Stimulated activated CD8-positive, alpha-beta memory T cell treated with anti-CD3 and anti-CD28 coated beads, Interleukin-15, amount 100 ng/mL, for 4 hours (primary cell): ENCODE data around the gene GSDMA.

ENCODE experiments used
- DNase-seq, 2 donors: peaks; one replicate each; pipeline ENCODE4 v3.0.0-alpha.2; 2020; ENCODE audit warnings: low read depth in 2 of 2

The GSDMA gene

DNA sequence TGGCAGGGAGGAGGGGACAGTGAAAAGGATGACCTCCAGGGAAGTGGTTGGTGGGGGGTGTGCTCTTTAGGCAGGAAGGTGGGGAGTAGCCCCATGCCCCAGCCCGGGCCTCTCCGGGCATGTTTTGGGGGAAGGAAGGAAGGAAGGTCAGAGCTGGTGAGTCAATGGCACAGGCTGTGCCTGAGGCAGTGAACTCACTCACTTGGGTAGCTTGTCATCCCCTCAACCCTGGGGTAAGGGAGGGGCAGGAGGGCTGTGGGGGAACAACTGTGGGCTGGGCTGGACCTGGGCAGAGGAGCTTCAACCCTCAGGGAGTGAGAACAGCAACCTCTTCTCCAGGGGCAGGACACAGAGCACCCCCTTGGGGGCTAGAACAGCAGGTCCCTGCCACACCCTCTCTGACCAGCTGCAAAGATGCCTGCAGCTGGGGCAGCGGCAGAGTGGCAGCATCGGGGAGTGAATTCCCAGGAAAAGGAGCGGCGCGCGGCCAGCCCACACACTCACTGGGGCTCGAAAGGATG, 58.7 kb downstream of the GSDMA start:
- no peak for DNase-seq

DNA sequence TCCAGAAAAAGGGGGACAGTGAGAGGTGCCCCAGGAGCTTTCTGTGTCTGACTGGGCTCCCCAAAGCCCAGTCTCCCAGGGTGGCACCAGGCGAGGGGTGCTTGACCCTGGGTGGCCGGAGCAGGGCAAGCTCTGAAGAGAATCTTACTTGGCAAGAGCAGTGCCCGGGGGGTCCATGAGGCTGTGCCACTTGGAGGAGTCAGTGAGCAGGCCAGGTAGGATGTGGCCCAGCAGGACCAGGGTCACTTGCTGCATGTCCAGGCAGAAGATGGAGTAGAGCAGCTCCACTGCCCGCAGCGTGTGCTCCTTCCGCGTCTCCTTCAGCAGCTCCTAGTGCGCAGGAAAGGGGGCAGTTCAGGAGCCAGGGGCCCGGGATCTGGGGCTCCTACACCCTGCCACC, 59.7 kb downstream of the GSDMA start:
- no peak for DNase-seq

DNA sequence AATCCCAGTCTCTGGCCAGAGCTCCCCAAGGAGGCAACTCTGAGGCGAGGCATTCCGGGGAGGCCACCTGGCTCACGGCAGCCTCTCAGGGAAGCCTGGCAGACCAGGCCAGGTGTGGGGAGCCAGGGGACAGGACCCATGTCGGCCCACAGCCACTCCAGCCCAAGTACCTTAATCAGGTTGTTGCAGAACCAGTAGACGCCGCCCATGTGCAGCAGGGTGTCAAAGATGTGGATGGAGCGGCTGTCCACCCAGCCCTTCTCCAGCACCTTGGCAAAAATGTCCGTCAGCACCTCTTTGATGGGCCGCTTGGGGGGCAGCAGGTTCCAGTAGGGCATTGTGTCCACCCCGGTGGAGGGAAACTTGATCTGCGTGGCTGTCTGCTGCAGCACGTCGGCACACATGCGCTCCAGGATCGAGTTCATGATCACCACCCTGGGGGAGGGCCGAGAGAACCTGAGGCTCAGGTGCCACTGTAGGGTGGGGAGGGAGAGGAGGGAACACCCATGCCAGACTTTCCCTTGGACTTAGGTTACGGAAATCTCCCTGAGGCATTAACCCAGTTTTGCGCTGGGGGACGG, 60.2 kb downstream of the GSDMA start:
- DNase-seq, result no peak

DNA sequence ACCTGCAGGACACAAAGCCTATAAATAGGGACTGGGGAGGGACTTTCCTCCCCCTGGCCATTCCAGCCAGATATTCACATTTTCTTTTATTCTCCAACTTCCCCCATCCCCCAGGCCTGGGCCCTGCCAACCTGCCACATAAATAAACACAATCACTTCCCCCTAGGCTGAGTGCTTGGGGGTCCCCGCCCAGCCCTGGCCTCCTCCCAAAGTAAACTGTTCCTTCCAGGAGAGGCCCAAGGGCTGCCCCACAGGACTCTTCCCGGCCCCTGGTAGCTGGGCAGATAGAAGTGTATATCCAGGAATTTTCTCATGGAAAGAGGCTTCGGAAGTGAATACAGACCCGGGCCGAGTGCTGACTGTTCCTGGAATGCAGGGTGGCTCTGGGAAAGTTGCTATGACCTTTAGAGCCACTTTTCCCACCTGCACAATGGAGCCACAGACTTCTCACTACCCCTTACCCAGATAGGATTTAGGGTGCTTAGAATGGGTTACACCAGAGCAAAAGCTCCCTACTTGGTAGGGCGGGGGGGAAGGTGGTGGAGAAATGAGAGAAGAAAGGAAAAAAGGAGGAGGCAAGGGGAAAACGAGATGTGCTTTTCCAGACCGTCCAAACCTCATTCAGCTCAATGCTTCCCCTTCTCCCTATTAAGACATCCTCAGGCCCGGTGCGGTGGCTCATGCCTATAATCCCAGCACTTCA, 60.9 kb downstream of the GSDMA start:
- DNase-seq, result no peak

DNA sequence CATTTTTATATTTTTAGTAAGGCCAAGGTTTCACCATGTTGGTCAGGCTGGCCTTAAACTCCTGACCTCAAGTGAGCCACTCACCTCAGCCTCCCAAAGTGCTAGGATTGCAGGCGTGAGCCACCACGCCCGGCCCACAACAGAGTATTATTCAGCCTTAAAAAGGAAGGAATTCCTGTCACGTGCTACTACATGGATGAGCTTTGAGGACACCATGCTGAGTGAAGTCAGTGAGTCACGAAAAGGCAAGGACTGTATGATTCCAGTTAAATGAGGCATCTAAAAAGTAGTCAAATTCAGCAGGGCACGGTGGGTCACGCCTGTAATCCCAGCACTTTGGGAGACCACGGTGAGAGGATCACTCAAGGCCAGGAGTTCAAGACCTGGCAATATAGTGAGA, 62.1 kb downstream of the GSDMA start:
- DNase-seq, result no peak

DNA sequence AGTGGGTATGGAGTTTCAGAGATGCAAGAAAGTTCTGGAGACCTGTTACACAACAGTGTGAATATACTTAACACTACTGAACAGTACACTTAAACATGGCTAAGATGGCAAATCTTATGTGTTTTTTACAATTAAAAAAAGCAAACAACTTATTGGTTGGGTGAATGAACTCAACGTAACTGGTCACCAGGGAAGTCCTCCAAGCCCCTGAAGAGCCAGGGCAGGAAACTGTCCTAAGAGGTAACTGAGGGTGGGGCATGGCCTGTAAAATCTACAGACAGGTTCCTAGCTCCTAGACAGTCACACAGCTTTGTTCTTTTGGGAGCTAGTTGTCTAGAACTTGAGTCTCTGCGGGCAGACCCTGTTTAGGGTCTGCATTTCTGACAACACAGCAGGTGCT, 62.8 kb downstream of the GSDMA start:
- DNase-seq, result no peak

DNA sequence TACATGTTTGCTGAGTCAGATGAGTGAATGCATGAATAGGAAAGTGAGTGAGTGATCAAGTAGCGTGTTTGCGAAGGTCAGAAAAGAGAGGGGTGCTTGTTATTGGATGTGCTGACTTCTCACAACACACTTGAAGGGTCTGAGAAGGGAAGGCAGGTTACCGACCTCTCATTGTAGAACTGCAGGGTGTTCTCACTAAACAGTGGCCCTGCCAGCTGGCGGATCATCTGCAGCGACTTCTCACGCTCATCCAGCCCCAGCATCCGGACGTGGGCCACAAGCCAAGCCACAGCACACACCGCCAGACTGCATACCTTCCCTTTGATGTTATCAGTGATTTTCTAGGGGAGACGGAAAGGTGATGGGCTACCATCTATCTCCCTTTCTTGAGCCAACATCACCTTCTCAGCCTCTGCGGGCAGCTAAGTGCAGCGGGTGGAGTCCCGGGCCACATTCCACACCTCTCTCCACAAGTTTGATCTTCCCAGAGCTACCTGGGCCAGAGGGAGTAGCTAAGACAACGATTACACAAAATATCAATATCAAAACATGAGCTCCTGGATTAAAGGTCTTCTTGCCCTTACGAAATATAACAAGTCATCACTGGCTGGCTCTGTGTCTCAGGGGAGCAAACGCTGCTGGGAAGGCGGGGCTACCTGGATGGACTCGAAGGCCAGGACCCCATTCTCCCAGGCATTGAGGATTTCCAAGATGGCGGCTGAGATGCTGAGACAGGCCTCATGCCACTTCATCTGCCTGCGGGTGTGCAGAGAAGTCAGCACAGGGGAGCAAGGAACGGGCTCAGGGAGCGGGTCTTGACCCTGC, 63.4 kb downstream of the GSDMA start:
- DNase-seq, result peak in 1 of 2 donors; percentile 17

DNA sequence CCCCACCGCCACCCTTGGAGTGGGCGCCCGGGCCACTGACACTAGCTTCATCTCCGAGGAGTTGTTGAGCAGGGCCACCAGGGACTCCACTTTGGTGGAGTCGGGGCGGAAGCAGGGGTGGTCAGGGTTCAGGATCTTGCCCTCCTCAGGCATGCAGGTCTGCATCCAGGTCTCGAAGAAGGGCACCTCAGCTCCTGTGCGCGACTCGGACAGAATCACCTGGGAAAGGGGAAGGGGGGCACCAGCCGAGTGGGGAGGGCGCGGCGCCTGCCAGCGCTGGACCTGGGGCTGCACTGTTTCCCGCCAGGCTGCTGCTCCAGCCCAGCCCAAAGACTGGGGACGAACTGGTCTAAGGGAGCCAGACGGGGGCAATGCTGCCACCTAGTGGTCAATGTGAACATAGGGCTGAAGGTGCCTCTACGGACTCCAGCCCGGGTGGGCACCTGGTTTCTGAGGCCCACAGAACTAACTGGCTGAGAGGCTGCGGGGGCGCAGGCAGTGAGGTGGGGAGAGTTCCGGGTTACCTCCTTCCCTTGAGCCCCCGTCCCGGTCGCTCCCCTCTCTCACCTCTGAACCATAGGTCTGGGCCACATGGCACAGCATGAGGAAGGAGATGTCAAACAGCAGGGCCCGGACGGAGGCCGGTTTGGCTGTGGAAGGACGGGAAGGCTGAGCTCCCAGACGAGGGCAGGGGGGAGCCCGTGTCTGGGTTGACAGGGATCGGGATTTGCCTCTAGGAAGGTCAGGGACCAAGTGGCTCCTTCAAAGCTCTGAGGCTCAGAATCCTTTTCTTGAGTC, 64.2 kb downstream of the GSDMA start:
- peak; percentile 37 to 54 for DNase-seq
